HG02623 (cell line): Measurements from ENCODE around the gene CNTN4.
"Not testable (repeated sequence)": the region's sequence is repeated elsewhere in the genome, so short reads cannot be mapped to it uniquely, and the experiment has no call there.

Source experiments
- ATAC-seq: cut with Tn5 transposase; IDR thresholded peaks from one replicate; pipeline ENCODE4 v1.9.1; 2021; ENCODE audit warnings: moderate library complexity; ENCODE audit not compliant: unreplicated experiment

Gene CNTN4

GRCh38 chr3:2510591-2511145 is 412.0 kb downstream of the CNTN4 start:
- no peak for ATAC-seq

- no peak for ATAC-seq
These were observed 412.7 kb downstream of the CNTN4 start for GRCh38 chr3:2511356-2511755.

GRCh38 chr3:2512881-2513280 is 414.2 kb downstream of the CNTN4 start:
- no peak for ATAC-seq

GRCh38 chr3:2513986-2514385 is 415.3 kb downstream of the CNTN4 start:
- ATAC-seq: no peak

GRCh38 chr3:2516762-2517441 is 418.2 kb downstream of the CNTN4 start:
- no peak for ATAC-seq

GRCh38 chr3:2517500-2518172 is 419.0 kb downstream of the CNTN4 start:
- ATAC-seq: no peak

GRCh38 chr3:2523281-2523836 is 424.7 kb downstream of the CNTN4 start:
- no peak for ATAC-seq

GRCh38 chr3:2525968-2526367 is 427.3 kb downstream of the CNTN4 start:
- ATAC-seq: no peak

GRCh38 chr3:2526926-2527325 is 428.3 kb downstream of the CNTN4 start:
- ATAC-seq: no peak

- not testable (repeated sequence) for ATAC-seq
These were observed 428.7 kb downstream of the CNTN4 start for GRCh38 chr3:2527328-2527727.

- ATAC-seq: not testable (repeated sequence)
These were observed 436.1 kb downstream of the CNTN4 start for GRCh38 chr3:2534767-2535166.

- no peak for ATAC-seq
These were observed 436.5 kb downstream of the CNTN4 start for GRCh38 chr3:2535206-2535605.

GRCh38 chr3:2536575-2536974 is 437.9 kb downstream of the CNTN4 start:
- no peak for ATAC-seq

GRCh38 chr3:2540115-2540514 is 441.4 kb downstream of the CNTN4 start:
- ATAC-seq: no peak

GRCh38 chr3:2543247-2543646 is 444.6 kb downstream of the CNTN4 start:
- no peak for ATAC-seq

- no peak for ATAC-seq
These were observed 445.5 kb downstream of the CNTN4 start for GRCh38 chr3:2544212-2544611.

- ATAC-seq: no peak
These were observed 446.1 kb downstream of the CNTN4 start for GRCh38 chr3:2544718-2545117.

- no peak for ATAC-seq
These were observed 448.4 kb downstream of the CNTN4 start for GRCh38 chr3:2547049-2547448.

- ATAC-seq: no peak
These were observed 456.0 kb downstream of the CNTN4 start for GRCh38 chr3:2554656-2555055.

GRCh38 chr3:2558796-2559195 is 460.1 kb downstream of the CNTN4 start:
- ATAC-seq: no peak

GRCh38 chr3:2567451-2567850 is 468.8 kb downstream of the CNTN4 start:
- no peak for ATAC-seq

- no peak for ATAC-seq
These were observed 469.5 kb downstream of the CNTN4 start for GRCh38 chr3:2568156-2568555.
